K562 (cell line): ENCODE results near the gene MESP1. TPM values are rescaled to one million over a fixed set of nuclear protein-coding genes. Genes with fewer than 3 reads are reported as not detected.
A peak's percentile ranks its signal among the peaks of the same experiment; 100 is the strongest.
"Not testable (repeated sequence)": the region's sequence is repeated elsewhere in the genome, so short reads cannot be mapped to it uniquely, and the experiment has no call there.

ENCODE experiments used
- ATAC-seq: fragments of 200-7000 bp; cut with Tn5 transposase; 3 replicates; pipeline ENCODE4 v1.9.1; 2020; ENCODE audit warnings: moderate library complexity
- BruUV-seq: library from RNA; stranded (reverse); fragments of 400-500 nt; replicated peaks from 2 replicates; lab custom pipeline; 2021; lab: Mats Ljungman, UMichigan
- CTCF ChIA-PET: fragments of 300-600 bp; formaldehyde crosslinking; extraction: SDS; loops from one replicate; lab custom pipeline; 2021; ENCODE audit warnings: low intra/inter-chr PET ratio; lab: Yijun Ruan, JAX
- POLR2A ChIA-PET: fragments of 300-600, 350-650 bp; sonication (Branson Sonifier 250); formaldehyde crosslinking; extraction: SDS; loops from one replicate; lab custom pipeline; 2021; ENCODE audit warnings: antibody characterized with exemption, inconsistent platforms; lab: Yijun Ruan, JAX
- DNase-seq, 4 experiments: peaks; one replicate each; pipeline versions ENCODE4 v3.0.0 to v3.0.0-alpha.2; 2011 to 2018; ENCODE audit warnings: low spot score in 3 of 4, mixed read lengths in 3 of 4; ENCODE audit errors: extremely low read depth in 1 of 4
- FAIRE-seq: peaks from 2 replicates; lab custom pipeline; 2011; peaks lifted over from hg19 to GRCh38; lab: Jason Lieb, UNC
- H2AFZ ChIP-seq: 2 replicates; pipeline ENCODE4 v1.6.0; 2011; ENCODE audit warnings: low read depth, low read length, control low read depth, inconsistent platforms
- H3K27ac ChIP-seq: fragments of 200-600 bp; 3 replicates; pipeline ENCODE4 v1.8.0; 2011; ENCODE audit warnings: low read depth, mild to moderate bottlenecking, control low read depth, inconsistent platforms, low read length, moderate library complexity, mixed read lengths; ENCODE audit errors: extremely low read depth
- H3K27me3 ChIP-seq, 2 experiments: fragments of 300-600 bp in 1 of 2; 2 replicates in 1 of 2; 3 replicates in 1 of 2; pipeline versions ENCODE4 v1.6.0 to v1.8.0; 2011; ENCODE audit warnings: inconsistent platforms in 2 of 2, low read length in 2 of 2, mild to moderate bottlenecking in 1 of 2, mixed read lengths in 1 of 2, moderate library complexity in 1 of 2; ENCODE audit not compliant: control insufficient read depth in 2 of 2, insufficient read depth in 2 of 2
- H3K36me3 ChIP-seq: fragments of 300-600 bp; 3 replicates; pipeline ENCODE4 v1.8.0; 2011; ENCODE audit warnings: mild to moderate bottlenecking, low read length, inconsistent platforms; ENCODE audit not compliant: control insufficient read depth, insufficient read depth
- H3K4me1 ChIP-seq, 2 experiments: fragments of 200-600 bp in 1 of 2; replicated peaks in 1 of 2; 2 replicates in 1 of 2; 3 replicates in 1 of 2; pipeline versions ENCODE4 v1.5.1 to v1.8.0; 2011; ENCODE audit warnings: inconsistent platforms in 2 of 2, low read length in 2 of 2, mild to moderate bottlenecking in 1 of 2, mixed read lengths in 1 of 2, moderate library complexity in 1 of 2; ENCODE audit not compliant: control insufficient read depth in 2 of 2, insufficient read depth in 2 of 2
- H3K4me2 ChIP-seq: 2 replicates; pipeline ENCODE4 v1.6.1; 2011; ENCODE audit warnings: low read length, control low read depth, inconsistent platforms, mixed read lengths; ENCODE audit not compliant: insufficient read depth
- H3K4me3 ChIP-seq: fragments of 200-600 bp; sonication (generic), shearing (Covaris generic); 2 replicates; pipeline ENCODE4 v1.5.1; 2016; ENCODE audit warnings: control low read depth, inconsistent platforms
- H3K79me2 ChIP-seq: fragments of 200-600 bp; 3 replicates; pipeline ENCODE4 v1.8.0; 2011; ENCODE audit warnings: low read length, inconsistent platforms; ENCODE audit not compliant: control insufficient read depth, insufficient read depth
- H3K9ac ChIP-seq, 2 experiments: 2 replicates each; pipeline versions ENCODE4 v1.6.0 to v1.6.1; 2011; ENCODE audit warnings: low read depth in 2 of 2, low read length in 2 of 2, control low read depth in 1 of 2, inconsistent platforms in 1 of 2, mild to moderate bottlenecking in 1 of 2, mixed read lengths in 1 of 2; ENCODE audit not compliant: insufficient read depth in 1 of 2
- H3K9me1 ChIP-seq: one replicate; pipeline ENCODE4 v1.6.0; 2011; ENCODE audit warnings: inconsistent platforms, mild to moderate bottlenecking, low read length, moderate library complexity; ENCODE audit not compliant: control insufficient read depth, insufficient read depth
- H3K9me3 ChIP-seq: replicated peaks from 2 replicates; pipeline ENCODE4 v1.5.1; 2011; ENCODE audit warnings: low read depth, low read length, inconsistent platforms; ENCODE audit not compliant: control insufficient read depth, insufficient read depth
- H4K20me1 ChIP-seq: replicated peaks from 2 replicates; pipeline ENCODE4 v1.6.1; 2011; ENCODE audit warnings: low read length, inconsistent platforms, mixed read lengths; ENCODE audit not compliant: control insufficient read depth, insufficient read depth
- BRD9 ChIP-seq: fragments of 450-650 bp; IDR thresholded peaks from 2 replicates; pipeline ENCODE4 v1.6.1; 2018; ENCODE audit warnings: low read depth; ENCODE audit not compliant: partially characterized antibody
- COPS2 ChIP-seq: fragments of 450-650 bp; conservative IDR thresholded peaks from 2 replicates; pipeline ENCODE4 v1.6.1; 2016; ENCODE audit warnings: mild to moderate bottlenecking, moderate library complexity
- HNRNPUL1 ChIP-seq: fragments of 200-400 bp; formaldehyde crosslinking; IDR thresholded peaks from 2 replicates; pipeline ENCODE4 v1.6.1; 2017; ENCODE audit warnings: low read length
- NFATC3 ChIP-seq: fragments of 450-650 bp; IDR thresholded peaks from 2 replicates; pipeline ENCODE4 v1.6.1; 2017; ENCODE audit warnings: mild to moderate bottlenecking
- SRF ChIP-seq, 2 experiments: fragments of 250-450, 450-650 bp in 1 of 2; sonication (Bioruptor Pico) in 1 of 2; sonication (generic) in 1 of 2; formaldehyde crosslinking; IDR thresholded peaks; 2 replicates each; pipeline versions ENCODE4 v1.5.0 to v1.5.1; 2020 to 2022; ENCODE audit warnings: mild to moderate bottlenecking in 1 of 2, missing genetic modification reagents in 1 of 2
- TEAD1 ChIP-seq, 2 experiments: fragments of 450-650 bp in 1 of 2; sonication (generic) in 1 of 2; formaldehyde crosslinking; IDR thresholded peaks; 2 replicates each; pipeline versions ENCODE4 v1.4.0 to v1.8.0; 2020 to 2022; ENCODE audit warnings: mild to moderate bottlenecking in 2 of 2, missing genetic modification reagents in 1 of 2
- ZNF436 ChIP-seq: fragments of 250-450, 450-650 bp; sonication (Bioruptor Pico); formaldehyde crosslinking; IDR thresholded peaks from 2 replicates; pipeline ENCODE4 v1.7.0; 2020; ENCODE audit warnings: mild to moderate bottlenecking
- WGBS: fragments of 100-300 bp; shearing (Covaris generic); methylation state at CpG from one replicate; pipeline ENCODE4 v1.1.6; 2016; ENCODE audit warnings: low coverage, mixed read lengths; ENCODE audit not compliant: insufficient coverage; ENCODE audit errors: missing lambda C conversion rate; 5-methylcytosine and 5-hydroxymethylcytosine counted together
- in situ Hi-C: fragments of 300-500 bp; cut with MboI; formaldehyde crosslinking; loops from 4 replicates; pipeline ENCODE4 v1.15.0; 2018; ENCODE audit warnings: inconsistent platforms, mixed read lengths
- intact Hi-C: fragments of 100-400 bp; cut with micrococcal nuclease; formaldehyde crosslinking; loops from 2 replicates; pipeline ENCODE4 v1.14.2; 2022
- polyA plus RNA-seq, 8 experiments: library from polyadenylated mRNA; depleted of rRNA in 4 of 8; stranded (reverse) in 5 of 8; unstranded in 3 of 8; fragments of >200 nt; fragmentation: Nextera tagmentation in 2 of 8; fragmentation: Illumina TruSeq in 1 of 8; extraction: Ambion mirVana in 2 of 8; extraction: Trizol in 1 of 8; gene quantifications; 2 replicates each; pipeline versions ENCODE4 v1.2.1 to v1.2.3, GENCODE V29; 2011 to 2014; ENCODE audit warnings: inconsistent platforms in 1 of 8, missing spikeins in 1 of 8
- total RNA-seq, 7 experiments: library from RNA; depleted of rRNA in 6 of 7; stranded (reverse); fragments of >200 nt in 6 of 7; fragmentation: Illumina TruSeq in 2 of 7; extraction: Trizol in 2 of 7; gene quantifications; 2 replicates each; pipeline versions ENCODE4 v1.2.1 to v1.2.3, GENCODE V29; 2011 to 2021; ENCODE audit warnings: low replicate concordance in 1 of 7

The MESP1 gene
- total and polyA plus RNA-seq, 9 of the 15 experiments (the other 6 are each of a cell fraction or from before 2014, with no cell fraction given) = 0.14 to 1.1 (median 0.36) TPM; not detected in 4

DNA sequence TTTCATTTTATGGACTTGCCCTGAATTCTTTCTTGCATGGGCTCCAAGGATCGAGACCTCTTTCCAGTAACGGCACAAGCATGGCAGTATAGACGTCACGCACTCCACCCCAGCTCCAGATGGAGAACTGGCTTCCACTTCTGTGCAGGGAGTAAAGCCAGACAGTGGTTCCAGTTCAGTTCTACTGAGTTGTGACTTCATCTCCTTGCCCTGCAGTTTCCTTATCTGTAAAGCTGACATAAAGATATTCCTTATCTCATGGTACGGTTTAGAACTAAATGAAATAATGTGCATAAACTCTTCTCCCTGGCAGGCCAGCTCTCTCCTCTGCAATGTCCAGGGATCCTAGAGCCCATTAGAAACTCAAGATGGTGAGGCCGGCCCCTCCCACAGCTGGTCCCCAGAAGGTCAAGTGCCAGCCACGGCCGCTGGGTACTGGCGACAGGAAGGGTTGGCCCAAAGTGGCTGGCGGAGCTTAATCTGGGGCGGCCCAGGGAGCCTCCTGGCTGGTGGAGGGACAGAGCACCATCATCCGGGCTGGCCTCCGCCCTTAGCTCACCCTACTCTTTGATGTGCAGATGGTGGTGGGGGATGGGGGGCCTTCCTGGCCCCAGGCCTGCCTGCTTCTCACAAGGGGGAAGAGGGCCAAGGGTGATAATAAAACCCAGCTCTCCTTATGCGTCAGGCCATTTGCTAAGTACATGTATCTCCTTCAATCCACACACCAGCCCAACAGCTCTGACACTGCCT lies 32.2 kb upstream of the MESP1 start (continued):
- no peak for TF ChIP-seq HNRNPUL1
- TF ChIP-seq COPS2 = no peak
- no peak for TF ChIP-seq ZNF436 (CRISPR knock-in tag)
- TF ChIP-seq TEAD1 (CRISPR knock-in tag; IDR thresholded peaks at IDR 0.05) = no peak
- TF ChIP-seq BRD9 = no peak
- no peak for TF ChIP-seq NFATC3

DNA sequence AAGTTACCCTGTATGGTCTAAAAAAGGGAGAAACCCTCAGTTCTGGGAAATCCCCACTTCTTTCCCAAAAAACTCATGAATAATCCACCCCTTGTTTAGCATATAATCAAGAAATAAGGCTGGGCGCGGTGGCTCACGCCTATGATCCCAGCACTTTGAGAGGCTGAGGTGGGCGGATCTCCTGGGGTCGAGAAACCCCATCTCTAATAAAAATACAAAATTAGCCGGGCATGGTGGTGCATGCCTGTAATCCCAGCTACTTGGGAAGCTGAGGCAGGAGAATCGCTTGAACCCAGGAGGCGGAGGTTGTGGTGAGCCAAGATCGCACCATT lies 31.5 kb upstream of the MESP1 start:
- H3K27ac ChIP-seq = peak overlapping the region; percentile 77; the same call in 1 of the 3 replicates
- H3K4me3 ChIP-seq, ATAC-seq, H4K20me1 ChIP-seq, BruUV-seq, H3K36me3 ChIP-seq, FAIRE-seq, H3K79me2 ChIP-seq, H3K4me2 ChIP-seq, H3K27me3 ChIP-seq, H3K9me1 ChIP-seq, CTCF ChIA-PET, H3K9me3 ChIP-seq, DNase-seq: not testable (repeated sequence)
- 24% methylated on average over 7 of the region's 9 CpGs for WGBS
- POLR2A ChIA-PET = interaction anchor here (1.0 to 1.7 kb wide), 4 partner anchors 11 to 320 kb away, joined by 3 to 4 read pairs (median 4); partner anchors contain the start of genes AP3S2 and IDH2
- peaks cover 37 to 39% of the 10 kb centered on the region in 2 experiments for H3K4me1 ChIP-seq
- peak in 1 of 2 experiments; percentile 93; a peak in 2 of 4 replicates for TF ChIP-seq SRF (CRISPR knock-in tag; IDR thresholded peaks at IDR 0.05)
- peak overlapping the region; percentile 86 for H2AFZ ChIP-seq
- in situ Hi-C loops = loop anchor here (10.0 kb wide), 1 partner anchor 452 kb away; the partner anchor contains the start of genes CIB1 and GDPGP1
- peak overlapping the region in 1 of 2 experiments; percentile 45; a peak in 1 of 4 replicates for H3K9ac ChIP-seq
- intact Hi-C loops = loop anchor here (2.0 kb wide), 1 partner anchor 32 kb away; the partner anchor contains the start of gene ANPEP
